Astrocyte (in vitro differentiated cells and primary cell): ENCODE results near the gene ASXL1. TPM values are rescaled to one million over a fixed set of nuclear protein-coding genes. Genes with fewer than 3 reads are reported as not detected.
"Not testable (repeated sequence)": the region's sequence is repeated elsewhere in the genome, so short reads cannot be mapped to it uniquely, and the experiment has no call there.

Experiments used
- DNase-seq: peaks from one replicate; pipeline ENCODE4 v3.0.0-alpha.2; 2010; ENCODE audit warnings: low read depth
- FAIRE-seq: peaks from 2 replicates; lab custom pipeline; 2011; peaks lifted over from hg19 to GRCh38; lab: Jason Lieb, UNC
- H2AFZ ChIP-seq: 2 replicates; pipeline ENCODE4 v1.6.0; 2012; ENCODE audit warnings: low read depth, low read length, inconsistent platforms
- H3K27ac ChIP-seq: 2 replicates; pipeline ENCODE4 v1.5.1; 2011; ENCODE audit warnings: low read depth, low read length, inconsistent platforms
- H3K27me3 ChIP-seq: 2 replicates; pipeline ENCODE4 v1.6.0; 2011; ENCODE audit warnings: low read length, inconsistent platforms; ENCODE audit not compliant: insufficient read depth
- H3K36me3 ChIP-seq: 2 replicates; pipeline ENCODE4 v1.5.1; 2011; ENCODE audit warnings: low read length, inconsistent platforms; ENCODE audit not compliant: insufficient read depth
- H3K4me1 ChIP-seq: 2 replicates; pipeline ENCODE4 v1.5.1; 2011; ENCODE audit warnings: low read length, inconsistent platforms; ENCODE audit not compliant: insufficient read depth
- H3K4me2 ChIP-seq: 2 replicates; pipeline ENCODE4 v1.6.0; 2012; ENCODE audit warnings: low read length, inconsistent platforms
- H3K4me3 ChIP-seq: 2 replicates; pipeline ENCODE4 v1.5.1; 2011; ENCODE audit warnings: low read depth, mild to moderate bottlenecking, low read length, inconsistent platforms; ENCODE audit not compliant: insufficient read depth
- H3K79me2 ChIP-seq: 2 replicates; pipeline ENCODE4 v1.6.0; 2012; ENCODE audit warnings: mild to moderate bottlenecking, low read length, inconsistent platforms; ENCODE audit not compliant: insufficient read depth
- H3K9ac ChIP-seq: 2 replicates; pipeline ENCODE4 v1.6.0; 2012; ENCODE audit warnings: mild to moderate bottlenecking, low read length, inconsistent platforms
- H3K9me3 ChIP-seq: 2 replicates; pipeline ENCODE4 v1.5.1; 2012; ENCODE audit warnings: low read depth, mild to moderate bottlenecking, low read length, inconsistent platforms; ENCODE audit not compliant: insufficient read depth
- H4K20me1 ChIP-seq: 2 replicates; pipeline ENCODE4 v1.6.0; 2012; ENCODE audit warnings: low read length, inconsistent platforms; ENCODE audit not compliant: insufficient read depth
- H3K27ac Mint-ChIP-seq: one replicate; pipeline ENCODE4 v1.8.0; 2021; ENCODE audit warnings: mild to moderate bottlenecking, mixed read lengths; ENCODE audit not compliant: unreplicated experiment
- H3K27me3 Mint-ChIP-seq: one replicate; pipeline ENCODE4 v1.8.0; 2021; ENCODE audit warnings: low read depth, mixed read lengths; ENCODE audit not compliant: unreplicated experiment
- H3K36me3 Mint-ChIP-seq: one replicate; pipeline ENCODE4 v1.8.0; 2021; ENCODE audit warnings: low read depth, mixed read lengths; ENCODE audit not compliant: unreplicated experiment
- H3K4me1 Mint-ChIP-seq: one replicate; pipeline ENCODE4 v1.8.0; 2021; ENCODE audit warnings: low read depth, mixed read lengths; ENCODE audit not compliant: unreplicated experiment
- H3K4me3 Mint-ChIP-seq: one replicate; pipeline ENCODE4 v1.8.0; 2021; ENCODE audit warnings: mild to moderate bottlenecking, moderate library complexity, mixed read lengths; ENCODE audit not compliant: unreplicated experiment
- H3K9me3 Mint-ChIP-seq: one replicate; pipeline ENCODE4 v1.8.0; 2021; ENCODE audit warnings: mild to moderate bottlenecking, mixed read lengths; ENCODE audit not compliant: unreplicated experiment
- EZH2 ChIP-seq: IDR thresholded peaks from 2 replicates; pipeline ENCODE4 v1.6.1; 2012; ENCODE audit warnings: mild to moderate bottlenecking, low read length, inconsistent platforms; ENCODE audit not compliant: insufficient read depth
- total RNA-seq: library from RNA; stranded (reverse); gene quantifications from 2 replicates; pipeline ENCODE4 v1.2.1, GENCODE V29; 2021
- TF ChIP-seq, protein P1 (sequence below): IDR thresholded peaks from 2 replicates; pipeline ENCODE4 v1.5.1; 2011; ENCODE audit warnings: low read depth, mild to moderate bottlenecking, inconsistent platforms, low read length, moderate library complexity; ENCODE audit not compliant: insufficient read depth

Gene ASXL1
- total RNA-seq, 1 donor from 2014 or later, result 62.4 TPM

DNA sequence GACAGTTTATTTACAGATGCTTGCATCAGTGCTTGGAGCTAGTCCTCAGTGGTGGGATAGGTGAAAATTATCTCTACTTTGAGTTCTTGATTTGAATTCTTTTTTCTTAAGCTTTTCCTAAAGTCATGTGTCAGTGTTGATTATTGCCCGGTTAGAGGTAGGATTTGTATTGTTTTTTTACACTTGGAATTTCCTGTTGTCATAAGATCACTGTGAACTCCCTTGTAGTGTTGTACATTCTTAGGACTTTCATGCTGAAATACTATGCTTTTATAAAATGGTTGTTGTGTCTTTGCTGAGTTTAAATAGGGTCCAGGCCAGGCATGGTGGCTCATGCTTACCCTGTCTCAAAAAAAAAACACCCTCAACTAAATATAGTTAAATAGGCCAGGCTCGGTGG is 20.3 kb downstream of the ASXL1 start:
- H3K27me3 ChIP-seq, result no peaks in the 10 kb centered on the region
- H2AFZ ChIP-seq, result no peak overlapping the region
- peaks cover 7% of the 10 kb centered on the region for H3K36me3 ChIP-seq
- no peak overlapping the region for H3K4me2 ChIP-seq
- FAIRE-seq (no peak), DNase-seq (no peak)
- no peaks in the 10 kb centered on the region for H3K9me3 Mint-ChIP-seq
- H3K9me3 ChIP-seq, result no peaks in the 10 kb centered on the region
- H3K27ac Mint-ChIP-seq, result no peak overlapping the region
- TF ChIP-seq, protein P1, sequence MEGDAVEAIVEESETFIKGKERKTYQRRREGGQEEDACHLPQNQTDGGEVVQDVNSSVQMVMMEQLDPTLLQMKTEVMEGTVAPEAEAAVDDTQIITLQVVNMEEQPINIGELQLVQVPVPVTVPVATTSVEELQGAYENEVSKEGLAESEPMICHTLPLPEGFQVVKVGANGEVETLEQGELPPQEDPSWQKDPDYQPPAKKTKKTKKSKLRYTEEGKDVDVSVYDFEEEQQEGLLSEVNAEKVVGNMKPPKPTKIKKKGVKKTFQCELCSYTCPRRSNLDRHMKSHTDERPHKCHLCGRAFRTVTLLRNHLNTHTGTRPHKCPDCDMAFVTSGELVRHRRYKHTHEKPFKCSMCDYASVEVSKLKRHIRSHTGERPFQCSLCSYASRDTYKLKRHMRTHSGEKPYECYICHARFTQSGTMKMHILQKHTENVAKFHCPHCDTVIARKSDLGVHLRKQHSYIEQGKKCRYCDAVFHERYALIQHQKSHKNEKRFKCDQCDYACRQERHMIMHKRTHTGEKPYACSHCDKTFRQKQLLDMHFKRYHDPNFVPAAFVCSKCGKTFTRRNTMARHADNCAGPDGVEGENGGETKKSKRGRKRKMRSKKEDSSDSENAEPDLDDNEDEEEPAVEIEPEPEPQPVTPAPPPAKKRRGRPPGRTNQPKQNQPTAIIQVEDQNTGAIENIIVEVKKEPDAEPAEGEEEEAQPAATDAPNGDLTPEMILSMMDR, result no peak
- TF ChIP-seq EZH2, result no peak
- H3K4me3 ChIP-seq, result no peak overlapping the region
- H4K20me1 ChIP-seq, result peaks cover 48% of the 10 kb centered on the region
- no peak overlapping the region for H3K4me3 Mint-ChIP-seq
- H3K9ac ChIP-seq, result no peak overlapping the region
- H3K36me3 Mint-ChIP-seq, result peaks cover 3% of the 10 kb centered on the region
- peaks cover 5% of the 10 kb centered on the region for H3K4me1 ChIP-seq
- no peak overlapping the region for H3K27ac ChIP-seq
- peaks cover 3% of the 10 kb centered on the region for H3K4me1 Mint-ChIP-seq
- H3K79me2 ChIP-seq, result peaks cover 77% of the 10 kb centered on the region
- H3K27me3 Mint-ChIP-seq, result no peaks in the 10 kb centered on the region

DNA sequence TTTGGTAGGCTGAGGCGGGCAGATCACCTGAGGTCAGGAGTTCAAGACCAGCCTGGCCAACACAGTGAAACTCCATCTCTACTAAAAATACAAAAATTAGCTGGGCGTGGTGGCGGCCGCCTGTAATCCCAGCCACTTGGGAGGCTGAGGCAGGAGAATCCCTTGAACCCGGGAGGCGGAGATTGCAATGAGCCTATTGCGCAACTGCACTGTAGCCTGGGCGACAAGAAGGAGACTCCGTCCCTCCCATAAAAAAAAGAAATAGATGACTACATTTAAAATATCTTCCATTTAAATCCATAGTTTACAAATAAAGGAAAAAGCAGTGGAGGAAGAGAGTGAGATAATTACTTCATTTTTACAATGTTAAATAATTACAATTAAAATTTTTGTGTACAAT is 21.9 kb downstream of the ASXL1 start:
- H3K4me3 ChIP-seq, H3K27ac ChIP-seq, H3K36me3 Mint-ChIP-seq, H3K36me3 ChIP-seq, H3K9me3 Mint-ChIP-seq, DNase-seq, H3K27me3 Mint-ChIP-seq, H3K27ac Mint-ChIP-seq, H3K4me2 ChIP-seq, H3K9me3 ChIP-seq, H3K4me1 ChIP-seq, H3K9ac ChIP-seq, H3K27me3 ChIP-seq, H3K4me3 Mint-ChIP-seq, FAIRE-seq, H2AFZ ChIP-seq: not testable (repeated sequence)
- H3K4me1 Mint-ChIP-seq, result peaks cover 12% of the 10 kb centered on the region
- peaks cover 77% of the 10 kb centered on the region for H3K79me2 ChIP-seq
- peaks cover 59% of the 10 kb centered on the region for H4K20me1 ChIP-seq

DNA sequence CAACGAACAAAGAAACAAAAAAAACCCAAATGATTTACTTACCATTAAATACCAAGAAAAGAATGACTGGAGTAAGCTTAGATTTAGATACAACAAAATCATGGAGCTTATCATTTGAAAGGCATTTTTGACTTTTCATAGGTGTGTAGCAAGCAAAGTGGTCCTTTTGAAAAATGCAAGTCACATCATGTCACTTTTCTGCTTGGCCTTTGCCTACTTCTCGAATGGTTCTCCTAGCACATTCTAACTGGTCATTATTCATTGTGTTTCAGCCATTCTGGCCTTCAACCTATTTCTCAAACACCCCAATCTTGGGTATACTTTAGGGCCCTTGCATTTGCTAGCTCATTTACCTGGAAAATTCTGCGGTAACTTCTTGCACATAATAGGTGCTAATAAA is 22.6 kb downstream of the ASXL1 start:
- Histone ChIP-seq H3K27ac (no peak overlapping the region), H3K36me3 (peaks cover 7% of the 10 kb centered on the region), H3K79me2 (peaks cover 78% of the 10 kb centered on the region), H2AFZ (no peak overlapping the region), H4K20me1 (peaks cover 66% of the 10 kb centered on the region), H3K4me3 (no peak overlapping the region), H3K27me3 (no peaks in the 10 kb centered on the region), H3K9ac (no peak overlapping the region), H3K4me2 (no peak overlapping the region), H3K9me3 (no peaks in the 10 kb centered on the region), H3K4me1 (peaks cover 5% of the 10 kb centered on the region)
- FAIRE-seq (no peak), DNase-seq (no peak)
- Mint-ChIP-seq H3K4me3 (no peak overlapping the region), H3K4me1 (peaks cover 18% of the 10 kb centered on the region), H3K27ac (no peak overlapping the region), H3K36me3 (peaks cover 3% of the 10 kb centered on the region), H3K27me3 (no peaks in the 10 kb centered on the region), H3K9me3 (no peaks in the 10 kb centered on the region)
- TF ChIP-seq, protein P1, result no peak
- TF ChIP-seq EZH2, result no peak
